ENCODE measurements around the gene SMYD4. TPM values are rescaled to one million over a fixed set of nuclear protein-coding genes. Genes with fewer than 3 reads are reported as not detected.

SMYD4 gene
- total RNA-seq, 1 donor from 2014 or later: 8.4 TPM

GRCh38 chr17:1762901-1763898 is 66.5 kb downstream of the SMYD4 start:
- Histone ChIP-seq H3K27me3 (ENCODE audit: control insufficient read depth in 3 of 3, insufficient read depth in 3 of 3, low read length in 3 of 3) (no peaks in the 10 kb centered on the region), H3K27ac (ENCODE audit: low read depth, low read length) (peak overlapping the region; percentile 96), H3K36me3 (ENCODE audit: control insufficient read depth in 3 of 3, insufficient read depth in 3 of 3, low read length in 3 of 3) (peaks cover 1 to 8% (median 3%) of the 10 kb centered on the region in 3 donors), H3K4me1 (ENCODE audit: control insufficient read depth in 3 of 3, insufficient read depth in 3 of 3, low read length in 3 of 3) (peaks cover 37 to 57% (median 42%) of the 10 kb centered on the region in 3 donors), H3K9ac (ENCODE audit: low read depth in 1 of 3, low read length in 3 of 3) (peak overlapping the region; percentile 84 to 100 (median 98)), H3K4me3 (ENCODE audit: low read length in 3 of 3) (peak overlapping the region; percentile 91 to 95 (median 92)), H3K9me3 (ENCODE audit: control insufficient read depth in 3 of 3, low read length in 3 of 3) (no peaks in the 10 kb centered on the region)

GRCh38 chr17:1762233-1762900 is 67.3 kb downstream of the SMYD4 start:
- Histone ChIP-seq H3K9ac (ENCODE audit: low read depth in 1 of 3, low read length in 3 of 3) (peak overlapping the region; percentile 84 to 100 (median 98)), H3K4me3 (ENCODE audit: low read length in 3 of 3) (peak overlapping the region; percentile 91 to 95 (median 92)), H3K9me3 (ENCODE audit: control insufficient read depth in 3 of 3, low read length in 3 of 3) (no peaks in the 10 kb centered on the region), H3K27me3 (ENCODE audit: control insufficient read depth in 3 of 3, insufficient read depth in 3 of 3, low read length in 3 of 3) (no peaks in the 10 kb centered on the region), H3K27ac (ENCODE audit: low read depth, low read length) (peak overlapping the region; percentile 96), H3K4me1 (ENCODE audit: control insufficient read depth in 3 of 3, insufficient read depth in 3 of 3, low read length in 3 of 3) (peaks cover 30 to 52% (median 36%) of the 10 kb centered on the region in 3 donors), H3K36me3 (ENCODE audit: control insufficient read depth in 3 of 3, insufficient read depth in 3 of 3, low read length in 3 of 3) (peaks cover 0 to 4% (median 0%) of the 10 kb centered on the region in 3 donors)

GRCh38 chr17:1759529-1759928 is 70.2 kb downstream of the SMYD4 start:
- Histone ChIP-seq H3K9me3 (ENCODE audit: control insufficient read depth in 3 of 3, low read length in 3 of 3) (no peaks in the 10 kb centered on the region), H3K9ac (ENCODE audit: low read depth in 1 of 3, low read length in 3 of 3) (no peak overlapping the region), H3K27me3 (ENCODE audit: control insufficient read depth in 3 of 3, insufficient read depth in 3 of 3, low read length in 3 of 3) (no peaks in the 10 kb centered on the region), H3K4me1 (ENCODE audit: control insufficient read depth in 3 of 3, insufficient read depth in 3 of 3, low read length in 3 of 3) (peaks cover 28 to 48% (median 31%) of the 10 kb centered on the region in 3 donors), H3K27ac (ENCODE audit: low read depth, low read length) (no peak overlapping the region), H3K36me3 (ENCODE audit: control insufficient read depth in 3 of 3, insufficient read depth in 3 of 3, low read length in 3 of 3) (peaks cover 0 to 3% (median 0%) of the 10 kb centered on the region in 3 donors), H3K4me3 (ENCODE audit: low read length in 3 of 3) (no peak overlapping the region)

GRCh38 chr17:1758807-1759206 is 70.9 kb downstream of the SMYD4 start:
- Histone ChIP-seq H3K4me3 (ENCODE audit: low read length in 3 of 3) (no peak overlapping the region), H3K4me1 (ENCODE audit: control insufficient read depth in 3 of 3, insufficient read depth in 3 of 3, low read length in 3 of 3) (peaks cover 21 to 41% (median 23%) of the 10 kb centered on the region in 3 donors), H3K36me3 (ENCODE audit: control insufficient read depth in 3 of 3, insufficient read depth in 3 of 3, low read length in 3 of 3) (peaks cover 0 to 3% (median 0%) of the 10 kb centered on the region in 3 donors), H3K9ac (ENCODE audit: low read depth in 1 of 3, low read length in 3 of 3) (no peak overlapping the region), H3K27me3 (ENCODE audit: control insufficient read depth in 3 of 3, insufficient read depth in 3 of 3, low read length in 3 of 3) (no peaks in the 10 kb centered on the region), H3K9me3 (ENCODE audit: control insufficient read depth in 3 of 3, low read length in 3 of 3) (no peaks in the 10 kb centered on the region), H3K27ac (ENCODE audit: low read depth, low read length) (no peak overlapping the region)

GRCh38 chr17:1755827-1756262 is 73.9 kb downstream of the SMYD4 start:
- H3K9me3 ChIP-seq (ENCODE audit: control insufficient read depth in 3 of 3, low read length in 3 of 3): no peaks in the 10 kb centered on the region
- peak overlapping the region in 2 of 3 donors; percentile 10 to 45 for H3K4me3 ChIP-seq (ENCODE audit: low read length in 3 of 3)
- H3K4me1 ChIP-seq (ENCODE audit: control insufficient read depth in 3 of 3, insufficient read depth in 3 of 3, low read length in 3 of 3): peaks cover 13 to 16% (median 14%) of the 10 kb centered on the region in 3 donors
- no peaks in the 10 kb centered on the region for H3K27me3 ChIP-seq (ENCODE audit: control insufficient read depth in 3 of 3, insufficient read depth in 3 of 3, low read length in 3 of 3)
- peak overlapping the region; percentile 32 to 68 (median 51) for H3K9ac ChIP-seq (ENCODE audit: low read depth in 1 of 3, low read length in 3 of 3)
- H3K27ac ChIP-seq (ENCODE audit: low read depth, low read length): peak overlapping the region; percentile 1
- no peaks in the 10 kb centered on the region for H3K36me3 ChIP-seq (ENCODE audit: control insufficient read depth in 3 of 3, insufficient read depth in 3 of 3, low read length in 3 of 3)

- no peaks in the 10 kb centered on the region for H3K36me3 ChIP-seq (ENCODE audit: control insufficient read depth in 3 of 3, insufficient read depth in 3 of 3, low read length in 3 of 3)
- H3K9me3 ChIP-seq (ENCODE audit: control insufficient read depth in 3 of 3, low read length in 3 of 3): no peaks in the 10 kb centered on the region
- H3K4me3 ChIP-seq (ENCODE audit: low read length in 3 of 3): peak overlapping the region in 2 of 3 donors; percentile 10 to 29
- H3K9ac ChIP-seq (ENCODE audit: low read depth in 1 of 3, low read length in 3 of 3): peak overlapping the region; percentile 32 to 68 (median 51)
- H3K27ac ChIP-seq (ENCODE audit: low read depth, low read length): peak overlapping the region; percentile 1
- H3K27me3 ChIP-seq (ENCODE audit: control insufficient read depth in 3 of 3, insufficient read depth in 3 of 3, low read length in 3 of 3): no peaks in the 10 kb centered on the region
- H3K4me1 ChIP-seq (ENCODE audit: control insufficient read depth in 3 of 3, insufficient read depth in 3 of 3, low read length in 3 of 3): peaks cover 13 to 16% (median 14%) of the 10 kb centered on the region in 3 donors
Measured at GRCh38 chr17:1755252-1755826, 74.4 kb downstream of the SMYD4 start.

GRCh38 chr17:1754430-1755112 is 75.1 kb downstream of the SMYD4 start:
- H3K9me3 ChIP-seq (ENCODE audit: control insufficient read depth in 3 of 3, low read length in 3 of 3): no peaks in the 10 kb centered on the region
- H3K9ac ChIP-seq (ENCODE audit: low read depth in 1 of 3, low read length in 3 of 3): no peak overlapping the region
- peaks cover 13 to 16% (median 14%) of the 10 kb centered on the region in 3 donors for H3K4me1 ChIP-seq (ENCODE audit: control insufficient read depth in 3 of 3, insufficient read depth in 3 of 3, low read length in 3 of 3)
- H3K27me3 ChIP-seq (ENCODE audit: control insufficient read depth in 3 of 3, insufficient read depth in 3 of 3, low read length in 3 of 3): no peaks in the 10 kb centered on the region
- no peak overlapping the region for H3K4me3 ChIP-seq (ENCODE audit: low read length in 3 of 3)
- H3K27ac ChIP-seq (ENCODE audit: low read depth, low read length): no peak overlapping the region
- no peaks in the 10 kb centered on the region for H3K36me3 ChIP-seq (ENCODE audit: control insufficient read depth in 3 of 3, insufficient read depth in 3 of 3, low read length in 3 of 3)

GRCh38 chr17:1753767-1754429 is 75.8 kb downstream of the SMYD4 start:
- Histone ChIP-seq H3K36me3 (ENCODE audit: control insufficient read depth in 3 of 3, insufficient read depth in 3 of 3, low read length in 3 of 3) (no peaks in the 10 kb centered on the region), H3K4me3 (ENCODE audit: low read length in 3 of 3) (no peak overlapping the region), H3K27ac (ENCODE audit: low read depth, low read length) (no peak overlapping the region), H3K27me3 (ENCODE audit: control insufficient read depth in 3 of 3, insufficient read depth in 3 of 3, low read length in 3 of 3) (no peaks in the 10 kb centered on the region), H3K9ac (ENCODE audit: low read depth in 1 of 3, low read length in 3 of 3) (no peak overlapping the region), H3K4me1 (ENCODE audit: control insufficient read depth in 3 of 3, insufficient read depth in 3 of 3, low read length in 3 of 3) (peaks cover 13 to 16% (median 14%) of the 10 kb centered on the region in 3 donors), H3K9me3 (ENCODE audit: control insufficient read depth in 3 of 3, low read length in 3 of 3) (no peaks in the 10 kb centered on the region)

All from skeletal muscle tissue (tissue), 4 donors.